Heart left ventricle (tissue), 16 donors: Measurements from ENCODE around the gene SLC10A7. TPM values are rescaled to one million over a fixed set of nuclear protein-coding genes. Genes with fewer than 3 reads are reported as not detected.

Experiments
- ATAC-seq, 4 donors: fragments of 200-7000 bp; cut with Tn5 transposase; one replicate each; pipeline ENCODE4 v1.9.1; 2020 to 2022; ENCODE audit warnings: moderate library complexity in 4 of 4, mild to moderate bottlenecking in 3 of 4, moderate number of reproducible peaks in 1 of 4
- DNase-seq, 5 donors: peaks; one replicate each; pipeline ENCODE4 v3.0.0-alpha.2; 2020
- H3K27ac ChIP-seq, 12 donors: fragments of 200-600 bp; sonication (generic) in 4 of 12; one replicate each; pipeline versions ENCODE4 v1.5.0 to v1.8.0; 2016 to 2022; ENCODE audit warnings: mild to moderate bottlenecking in 2 of 12
- H3K27me3 ChIP-seq, 9 donors: fragments of 200-600 bp; sonication (generic) in 2 of 9; one replicate each; pipeline versions ENCODE4 v1.5.1 to v1.8.0; 2016 to 2022; ENCODE audit warnings: mild to moderate bottlenecking in 3 of 9
- H3K36me3 ChIP-seq, 9 donors: fragments of 200-600 bp; sonication (generic) in 2 of 9; one replicate each; pipeline versions ENCODE4 v1.5.0 to v1.8.0; 2018 to 2022; ENCODE audit warnings: mild to moderate bottlenecking in 2 of 9
- H3K4me1 ChIP-seq, 12 donors: fragments of 200-600 bp; sonication (generic) in 4 of 12; one replicate each; pipeline versions ENCODE4 v1.5.0 to v1.8.0; 2016 to 2022; ENCODE audit warnings: mild to moderate bottlenecking in 3 of 12
- H3K4me3 ChIP-seq, 12 donors: fragments of 200-600 bp; sonication (generic) in 4 of 12; one replicate each; pipeline versions ENCODE4 v1.5.0 to v1.8.0; 2017 to 2022; ENCODE audit warnings: mild to moderate bottlenecking in 9 of 12, moderate library complexity in 4 of 12
- H3K9me3 ChIP-seq, 12 donors: fragments of 200-600 bp; sonication (generic) in 4 of 12; one replicate each; pipeline versions ENCODE4 v1.5.0 to v1.8.0; 2016 to 2022; ENCODE audit warnings: mild to moderate bottlenecking in 1 of 12
- POLR2A ChIP-seq, 2 donors: fragments of 450-650 bp; IDR thresholded peaks; one replicate each; pipeline ENCODE4 v1.6.1; 2017; ENCODE audit warnings: antibody characterized with exemption in 2 of 2, mild to moderate bottlenecking in 2 of 2, moderate library complexity in 2 of 2
- WGBS, 4 donors: extraction: QIAGEN DNeasy Blood & Tissue Kit in 2 of 4; methylation state at CpG; one replicate each; pipeline versions ENCODE4 v1.1.5 to v1.1.7; 2013 to 2018; 5-methylcytosine and 5-hydroxymethylcytosine counted together
- intact Hi-C, 10 donors: fragments of 100-400 bp; cut with DNase I; formaldehyde crosslinking; loops; one replicate each; pipeline versions ENCODE4 v1.11.1 to v1.14.2; 2022
- polyA plus RNA-seq, 2 donors: library from polyadenylated mRNA; stranded (reverse); fragments of 200-250 nt; gene quantifications; one replicate each; pipeline ENCODE4 v1.2.3, GENCODE V29; 2013
- total RNA-seq, 9 donors: library from RNA; depleted of rRNA in 2 of 9; stranded (reverse); fragments of >200 nt in 2 of 9; fragmentation: NEBNext Ultra II Directional in 3 of 9; extraction: Animal tissue kit (Norgen Biotek cat#: 25700) in 3 of 9; gene quantifications; one replicate each; pipeline versions ENCODE4 v1.1.0 to v1.2.4, GENCODE V29; 2016 to 2023
- TF ChIP-seq, protein P1 (sequence below), 12 donors: fragments of 200-600 bp; sonication (generic) in 4 of 12; IDR thresholded peaks; one replicate each; pipeline versions ENCODE4 v1.5.0 to v1.8.0; 2018 to 2022; ENCODE audit warnings: antibody characterized with exemption in 12 of 12, mild to moderate bottlenecking in 5 of 12
- donor health status: ischemic (EF 13 %, LVEDD 7.1; RV severe dilation, severe dysfunction).
- donor health status: healthy with polysubstance abuse.
- donor health status: DM: no; HTN: yes; CAD: no.
- donor health status: DM: no; HTN: no; CAD: no.
- donor health status: ischemic (EF 25% LVEDD 6.9; RV normal size, moderate dysfunction).
- donor health status: ischemic (EF 25% LVEDD 5.7; RV mildly dilated, moderate dysfunction).
- donor health status: healthy.
- donor health status: DM: yes; HTN: yes; CAD: no.
- donor health status: ischemic (EF 35%, LVEDD 5.7; RV mildly dilated, moderate dysfunction).
- donor health status: nonischemic (EF 11% LVEDD 7.7; RV severe dilation, severe dysfunction).
- donor health status: DM: yes; HTN: yes; CAD: no.
- donor health status: PGD.
- donor health status: ischemic (EF 29% LVEDD 5.4; RV normal size, mild dysfunction).
- donor health status: nonischemic (EF 23%, LVEDD 6.1; RV moderate dilation, normal function).

SLC10A7 gene
- total and polyA plus RNA-seq, 11 donors, result 1.2 to 8.7 (median 3.1) TPM

DNA sequence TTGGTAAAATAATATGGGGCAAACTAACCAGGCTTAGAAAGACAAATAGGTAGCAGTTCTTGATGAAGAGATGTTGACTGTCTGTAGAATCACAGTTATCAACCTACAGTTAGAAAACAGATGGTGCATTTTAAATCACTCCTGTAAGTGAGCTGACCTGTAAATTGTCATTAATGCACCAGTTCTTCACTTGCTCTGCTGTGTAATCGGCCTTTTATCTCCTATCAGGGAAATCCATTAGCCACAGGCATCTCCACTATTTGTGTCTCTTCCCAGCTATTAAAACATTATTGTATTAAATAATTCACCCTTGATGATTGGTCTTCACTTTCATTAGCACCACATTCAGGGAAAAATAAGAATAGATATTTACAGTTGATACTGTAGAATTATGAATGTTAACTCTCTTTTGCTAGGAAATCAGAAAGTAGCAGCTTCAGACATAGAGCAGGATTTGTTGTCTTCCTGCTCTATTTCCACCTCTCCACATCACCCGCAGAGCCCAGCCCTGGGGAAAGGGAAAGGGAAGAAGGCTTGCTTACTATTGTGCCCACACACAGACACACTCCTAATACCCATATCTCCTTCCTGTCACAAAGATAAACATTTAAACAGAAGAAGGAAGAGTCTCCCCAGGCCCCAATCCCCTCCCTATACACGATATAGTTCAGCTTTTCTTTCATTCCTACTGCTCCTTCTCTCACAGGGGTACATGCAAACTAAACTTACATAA, 210.3 kb downstream of the SLC10A7 start:
- Histone ChIP-seq H3K36me3 (no peaks in the 10 kb centered on the region), H3K4me1 (peaks cover 0 to 3% (median 0%) of the 10 kb centered on the region in 12 donors), H3K9me3 (no peaks in the 10 kb centered on the region), H3K4me3 (no peak overlapping the region), H3K27me3 (no peaks in the 10 kb centered on the region), H3K27ac (no peak overlapping the region)
- DNase-seq, result no peak
- no peak for TF ChIP-seq POLR2A (IDR thresholded peaks at IDR 0.05)
- TF ChIP-seq, protein P1, sequence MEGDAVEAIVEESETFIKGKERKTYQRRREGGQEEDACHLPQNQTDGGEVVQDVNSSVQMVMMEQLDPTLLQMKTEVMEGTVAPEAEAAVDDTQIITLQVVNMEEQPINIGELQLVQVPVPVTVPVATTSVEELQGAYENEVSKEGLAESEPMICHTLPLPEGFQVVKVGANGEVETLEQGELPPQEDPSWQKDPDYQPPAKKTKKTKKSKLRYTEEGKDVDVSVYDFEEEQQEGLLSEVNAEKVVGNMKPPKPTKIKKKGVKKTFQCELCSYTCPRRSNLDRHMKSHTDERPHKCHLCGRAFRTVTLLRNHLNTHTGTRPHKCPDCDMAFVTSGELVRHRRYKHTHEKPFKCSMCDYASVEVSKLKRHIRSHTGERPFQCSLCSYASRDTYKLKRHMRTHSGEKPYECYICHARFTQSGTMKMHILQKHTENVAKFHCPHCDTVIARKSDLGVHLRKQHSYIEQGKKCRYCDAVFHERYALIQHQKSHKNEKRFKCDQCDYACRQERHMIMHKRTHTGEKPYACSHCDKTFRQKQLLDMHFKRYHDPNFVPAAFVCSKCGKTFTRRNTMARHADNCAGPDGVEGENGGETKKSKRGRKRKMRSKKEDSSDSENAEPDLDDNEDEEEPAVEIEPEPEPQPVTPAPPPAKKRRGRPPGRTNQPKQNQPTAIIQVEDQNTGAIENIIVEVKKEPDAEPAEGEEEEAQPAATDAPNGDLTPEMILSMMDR (IDR thresholded peaks at IDR 0.05), result no peak
- no peak for ATAC-seq
- intact Hi-C loops, result no loop called here
- WGBS, 4 donors, result 44 to 58% (median 51%) methylated on average over 3 of the region's 3 CpGs

DNA sequence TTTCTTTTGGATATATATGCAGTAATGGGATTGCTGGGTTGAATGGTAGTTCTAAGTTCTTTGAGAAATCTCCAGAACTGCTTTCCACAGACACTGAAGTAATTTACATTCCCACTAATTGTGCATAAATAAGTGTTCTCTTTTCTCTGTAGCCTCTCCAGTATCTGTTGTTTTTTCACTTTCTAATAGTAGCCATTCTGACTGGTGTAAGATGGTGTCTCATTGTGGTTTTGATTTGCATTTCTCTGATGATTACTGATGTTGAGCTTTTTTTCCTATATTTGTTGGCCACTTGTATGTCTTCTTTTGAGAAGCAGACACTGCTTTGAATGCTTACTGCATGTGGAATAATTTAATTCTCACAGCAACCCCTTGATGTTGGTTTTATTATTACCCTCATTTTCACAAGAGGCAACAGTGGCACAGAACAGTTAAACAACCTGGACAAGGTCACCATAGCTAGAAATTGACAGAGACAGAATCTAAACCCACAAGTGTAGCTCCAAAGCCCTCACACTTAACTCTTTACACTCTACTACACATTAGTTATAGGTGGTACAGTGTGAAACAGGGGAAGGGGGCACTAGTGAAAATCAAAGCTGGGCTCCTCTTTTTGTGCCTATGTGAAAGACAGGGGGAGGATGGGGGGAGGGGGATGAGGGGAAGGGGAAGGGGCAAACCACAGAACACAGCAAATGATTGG, 211.3 kb downstream of the SLC10A7 start:
- intact Hi-C loops, result no loop called here
- no peak for DNase-seq
- TF ChIP-seq, protein P1 (IDR thresholded peaks at IDR 0.05), result no peak
- TF ChIP-seq POLR2A (IDR thresholded peaks at IDR 0.05), result no peak
- Histone ChIP-seq H3K27me3 (no peaks in the 10 kb centered on the region), H3K4me1 (peaks cover 0 to 3% (median 0%) of the 10 kb centered on the region in 12 donors), H3K36me3 (peaks cover 0 to 4% (median 0%) of the 10 kb centered on the region in 9 donors), H3K27ac (no peak overlapping the region), H3K4me3 (no peak overlapping the region), H3K9me3 (no peaks in the 10 kb centered on the region)
- ATAC-seq, result no peak

DNA sequence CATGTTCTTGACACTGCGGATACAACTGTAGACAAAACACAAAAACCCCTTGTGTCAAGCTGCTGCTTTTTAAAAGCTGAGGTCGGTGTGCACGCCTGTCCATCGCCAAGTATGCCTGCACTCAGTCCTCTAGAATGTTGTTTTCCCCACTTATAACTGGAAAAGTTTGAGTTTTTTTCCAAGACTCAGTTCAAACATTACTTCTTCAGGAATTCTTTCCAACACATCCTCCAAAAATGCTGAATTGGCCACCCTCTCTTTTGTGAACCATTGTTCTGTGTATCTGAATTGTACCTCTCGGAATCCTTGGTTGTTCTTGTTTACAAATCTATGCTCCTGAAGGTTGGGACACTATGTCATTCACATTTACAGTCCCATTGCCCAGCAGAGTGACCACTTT, 212.8 kb downstream of the SLC10A7 start:
- no peak overlapping the region for H3K4me3 ChIP-seq
- peaks cover 0 to 3% (median 0%) of the 10 kb centered on the region in 12 donors for H3K9me3 ChIP-seq
- 89 to 92% (median 90%) methylated on average over 5 of the region's 5 CpGs for WGBS, 4 donors
- DNase-seq (no peak), ATAC-seq (no peak)
- no peak for TF ChIP-seq POLR2A (IDR thresholded peaks at IDR 0.05)
- H3K4me1 ChIP-seq, result peaks cover 0 to 3% (median 0%) of the 10 kb centered on the region in 12 donors
- H3K27ac ChIP-seq, result no peak overlapping the region
- intact Hi-C loops, result no loop called here
- H3K36me3 ChIP-seq, result peaks cover 0 to 10% (median 0%) of the 10 kb centered on the region in 9 donors
- H3K27me3 ChIP-seq, result no peaks in the 10 kb centered on the region

DNA sequence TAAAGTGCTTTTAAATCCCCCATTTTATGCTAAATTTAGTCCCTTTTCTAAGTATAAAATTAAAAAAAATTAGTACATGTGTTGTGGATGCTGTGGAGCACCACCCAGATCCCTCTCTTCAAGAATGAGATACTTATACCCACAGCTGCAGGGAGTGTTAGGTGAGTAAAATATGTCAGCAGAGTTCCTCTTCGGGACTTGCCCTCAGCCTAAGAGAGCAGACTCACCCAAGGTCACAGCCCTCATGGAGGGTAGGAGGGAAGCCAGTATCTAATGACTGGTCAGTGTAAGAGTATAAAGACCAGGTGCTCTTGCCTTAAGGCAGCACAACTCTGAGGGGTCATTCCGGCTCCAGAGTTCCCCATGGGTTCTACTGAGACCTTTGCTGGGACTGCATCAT, 218.9 kb downstream of the SLC10A7 start:
- no peak overlapping the region for H3K4me3 ChIP-seq
- no peak for TF ChIP-seq POLR2A (IDR thresholded peaks at IDR 0.05)
- H3K27ac ChIP-seq, result no peak overlapping the region
- H3K36me3 ChIP-seq, result peaks cover 0 to 10% (median 0%) of the 10 kb centered on the region in 9 donors
- H3K27me3 ChIP-seq, result no peaks in the 10 kb centered on the region
- H3K9me3 ChIP-seq, result peaks cover 0 to 3% (median 0%) of the 10 kb centered on the region in 12 donors
- H3K4me1 ChIP-seq, result no peaks in the 10 kb centered on the region
- DNase-seq (no peak), ATAC-seq (no peak)
- intact Hi-C loops, result no loop called here
- 87 to 91% (median 88%) methylated on average over 2 of the region's 2 CpGs for WGBS, 4 donors

DNA sequence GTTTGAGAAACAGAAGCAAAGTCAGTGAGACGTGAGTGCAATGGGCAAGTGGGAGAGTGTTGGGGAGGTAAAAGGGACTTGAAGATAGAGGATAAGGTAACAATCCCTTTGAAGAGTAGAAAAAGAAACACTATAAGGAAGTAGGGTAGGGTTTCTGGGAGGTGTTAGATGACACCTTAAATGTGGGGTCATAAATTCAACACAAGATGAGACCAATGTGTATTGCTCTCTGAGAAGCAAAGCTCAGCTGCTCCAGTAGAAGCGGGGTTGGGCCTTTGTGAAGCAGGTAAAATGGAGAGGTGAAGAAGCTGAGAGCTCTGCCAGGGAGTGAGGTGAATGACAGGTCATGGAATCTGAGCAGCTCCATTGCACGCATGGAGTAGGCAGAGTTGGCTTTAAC, 222.1 kb downstream of the SLC10A7 start:
- no peaks in the 10 kb centered on the region for H3K27me3 ChIP-seq
- DNase-seq, result no peak
- peaks cover 0 to 4% (median 0%) of the 10 kb centered on the region in 9 donors for H3K36me3 ChIP-seq
- no peak overlapping the region for H3K4me3 ChIP-seq
- intact Hi-C loops, result no loop called here
- H3K9me3 ChIP-seq, result peaks cover 0 to 3% (median 0%) of the 10 kb centered on the region in 12 donors
- 96 to 98% (median 97%) methylated on average over 3 of the region's 3 CpGs for WGBS, 4 donors
- ATAC-seq, result no peak
- H3K4me1 ChIP-seq, result no peaks in the 10 kb centered on the region
- no peak for TF ChIP-seq POLR2A (IDR thresholded peaks at IDR 0.05)
- TF ChIP-seq, protein P1 (IDR thresholded peaks at IDR 0.05), result no peak
- no peak overlapping the region for H3K27ac ChIP-seq
